T-helper 2 cell treated with Interferon-gamma antibody and Interleukin-4, amounts not matched to agents 100 ng/mL and 5 ng/mL, for 36 hours (primary cell): ENCODE data around the gene OTUD3. TPM values are rescaled to one million over a fixed set of nuclear protein-coding genes. Genes with fewer than 3 reads are reported as not detected.
"Not testable (repeated sequence)": the region's sequence is repeated elsewhere in the genome, so short reads cannot be mapped to it uniquely, and the experiment has no call there.

ENCODE experiments used
- intact Hi-C: fragments of 100-400 bp; cut with micrococcal nuclease; formaldehyde crosslinking; loops from one replicate; pipeline ENCODE4 v1.15.1; 2023
- total RNA-seq: library from RNA; stranded (reverse); gene quantifications from 2 replicates; pipeline ENCODE4 v1.2.3, GENCODE V29; 2022

OTUD3 gene
- 12.5 and 14.2 TPM in 2 replicates for total RNA-seq

GRCh38 chr1:19882111-19883071, at the start of gene OTUD3:
Gene OTUD3 (plus strand): TSS chr1:19882395. CDS start chr1:19882514, 119 bp downstream.
- intact Hi-C loops, result loop anchor here (1.0 to 2.0 kb wide), 3 partner anchors 36 to 167 kb away; no protein-coding TSS in a partner anchor

DNA sequence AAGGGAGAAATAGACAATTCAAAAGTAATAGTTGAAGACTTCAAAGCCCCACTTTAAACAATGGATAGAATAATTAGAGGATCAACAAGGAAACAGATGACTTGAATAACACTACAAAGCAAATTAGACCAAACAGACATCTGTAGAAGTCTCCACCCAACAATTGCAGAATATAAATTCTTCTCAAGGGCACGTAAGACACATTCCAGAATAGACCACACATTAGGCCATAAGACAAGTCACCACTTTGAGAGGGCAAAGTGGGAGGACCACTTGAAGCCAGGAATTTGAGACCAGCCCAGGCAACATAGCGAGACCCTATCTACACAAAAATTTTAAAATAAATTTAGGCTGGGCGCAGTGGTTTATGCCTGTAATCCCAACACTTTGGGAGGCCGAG, 46.6 kb upstream of the OTUD3 start:
- intact Hi-C loops, result no loop called here

DNA sequence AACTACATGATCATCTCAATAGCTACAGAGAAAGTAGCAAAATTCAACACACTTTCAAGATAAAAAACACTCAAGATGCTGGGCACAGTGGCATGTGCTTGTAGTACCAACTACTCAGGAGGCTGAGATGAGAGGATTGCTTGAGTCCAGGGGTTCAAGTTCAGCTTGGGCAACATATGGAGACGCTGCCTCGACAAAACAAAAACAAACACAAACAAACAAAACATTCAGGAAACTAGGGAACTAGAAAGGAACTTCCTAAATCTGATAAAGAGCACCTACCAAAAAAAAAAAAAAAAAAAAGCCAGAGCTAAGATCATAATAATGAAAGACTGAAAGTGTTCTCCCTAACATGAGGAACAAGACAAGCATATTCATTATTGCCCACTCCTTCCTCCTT, 44.3 kb upstream of the OTUD3 start:
- intact Hi-C loops, result no loop called here

GRCh38 chr1:19840228-19840627, 42.0 kb upstream of the OTUD3 start:
- intact Hi-C loops, result no loop called here

- intact Hi-C loops, result no loop called here
Measured at GRCh38 chr1:19844731-19845495, 37.3 kb upstream of the OTUD3 start.

GRCh38 chr1:19845555-19845954, 36.6 kb upstream of the OTUD3 start:
- intact Hi-C loops, result no loop called here

DNA sequence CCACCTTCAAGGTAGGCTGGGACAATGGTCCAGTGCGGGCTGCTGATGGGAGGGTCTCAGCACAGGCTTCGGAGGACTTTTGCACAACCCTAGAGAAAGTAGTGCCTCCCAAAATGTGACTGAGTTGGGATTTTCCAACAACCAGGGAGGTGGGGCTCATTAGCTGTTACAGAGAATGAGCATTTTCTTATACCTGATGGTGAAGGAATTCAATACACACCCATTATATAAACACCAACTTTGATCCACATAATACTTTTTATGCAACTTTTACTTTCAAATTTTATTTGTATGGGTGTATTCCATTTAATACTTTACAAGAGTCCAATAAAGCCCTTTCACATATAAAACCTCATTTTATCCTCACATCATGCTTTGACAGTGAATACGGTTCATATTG, 35.9 kb upstream of the OTUD3 start:
- intact Hi-C loops, result no loop called here

- intact Hi-C loops, result not testable (repeated sequence)
Measured at GRCh38 chr1:19847334-19847733, 34.9 kb upstream of the OTUD3 start.

- intact Hi-C loops, result not testable (repeated sequence)
Measured at GRCh38 chr1:19849307-19849706, 32.9 kb upstream of the OTUD3 start.

DNA sequence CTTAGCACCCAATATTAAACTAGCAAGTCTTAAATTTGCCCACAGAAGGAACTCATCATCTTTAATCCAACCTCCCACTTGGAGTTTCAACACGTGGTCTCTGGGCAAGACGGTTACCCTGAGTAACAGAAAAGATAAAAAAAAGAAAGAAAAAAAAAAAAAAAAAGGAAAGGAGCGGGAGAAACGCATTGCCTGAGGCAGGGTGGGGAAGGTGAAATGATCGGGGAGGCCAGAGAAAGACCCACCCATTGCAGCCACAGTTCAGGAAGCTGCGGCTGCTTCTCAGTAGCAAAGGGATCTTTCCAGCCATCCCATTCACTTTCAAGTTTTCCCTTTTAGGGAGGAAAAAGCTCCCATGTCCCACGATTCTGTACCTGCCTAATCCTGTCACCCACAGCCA, 32.0 kb upstream of the OTUD3 start:
- intact Hi-C loops, result no loop called here

GRCh38 chr1:19852036-19852435, 30.2 kb upstream of the OTUD3 start:
- intact Hi-C loops, result no loop called here

DNA sequence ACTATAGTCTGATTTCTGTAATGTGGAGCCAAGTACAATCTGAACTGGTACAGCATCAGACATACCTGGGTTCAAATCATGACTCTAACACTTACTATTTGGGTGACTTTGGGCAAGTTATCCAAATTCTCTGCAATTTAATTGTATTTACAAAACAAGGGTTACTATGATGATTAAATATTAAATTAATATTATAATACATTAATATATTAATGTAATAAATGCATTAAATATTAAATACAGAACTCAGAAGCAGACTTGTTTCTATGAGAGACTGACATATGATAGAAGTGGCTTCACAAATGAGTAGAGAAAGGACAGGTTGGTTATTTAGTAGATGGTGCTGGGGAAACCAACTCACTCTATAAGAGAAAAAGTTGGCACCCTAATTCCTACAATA, 27.3 kb upstream of the OTUD3 start:
- intact Hi-C loops, result no loop called here

- intact Hi-C loops, result no loop called here
Measured at GRCh38 chr1:19858893-19859292, 23.3 kb upstream of the OTUD3 start.

DNA sequence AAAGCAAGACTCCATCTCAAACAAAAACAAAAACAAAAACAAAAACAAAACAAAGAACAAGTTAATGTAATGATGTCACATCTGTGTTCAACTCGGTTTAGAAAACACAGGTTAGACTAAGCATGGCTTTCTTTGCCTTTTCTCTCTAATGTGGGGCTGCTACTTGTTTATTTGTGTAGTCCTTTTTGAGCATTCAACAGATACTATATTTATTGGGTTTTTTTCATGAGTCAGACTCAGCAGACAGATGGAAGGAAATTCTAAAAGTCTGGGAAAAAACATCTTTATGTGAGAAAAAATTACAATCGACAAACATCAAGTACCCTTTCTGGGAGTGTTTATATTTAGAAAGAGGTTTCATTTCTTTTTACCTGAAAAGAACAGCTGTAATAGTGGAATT, 22.3 kb upstream of the OTUD3 start:
- intact Hi-C loops, result no loop called here

DNA sequence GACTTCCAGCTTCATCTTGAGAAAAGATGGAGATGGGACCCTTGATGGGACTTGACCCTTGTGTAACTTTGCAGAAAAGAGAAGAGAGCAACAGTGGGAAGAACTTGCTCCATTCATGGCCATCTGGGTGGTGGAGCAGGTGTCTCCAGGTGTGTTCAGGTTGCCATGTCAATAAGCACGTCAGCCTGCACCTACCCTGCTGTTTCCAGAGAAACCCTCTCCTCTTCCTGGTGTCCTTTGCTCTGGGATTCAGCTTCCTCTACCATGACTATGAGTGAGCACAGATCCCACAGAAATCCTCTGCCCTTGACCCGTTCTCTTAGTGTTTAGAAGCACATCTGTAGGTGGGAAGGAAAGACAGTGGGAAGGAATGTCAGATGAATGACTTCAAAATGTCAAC, 21.8 kb upstream of the OTUD3 start:
- intact Hi-C loops, result no loop called here

- intact Hi-C loops, result no loop called here
Measured at GRCh38 chr1:19861034-19861433, 21.2 kb upstream of the OTUD3 start.

- intact Hi-C loops, result no loop called here
Measured at GRCh38 chr1:19861842-19862530, 20.2 kb upstream of the OTUD3 start.

GRCh38 chr1:19862944-19863343, 19.3 kb upstream of the OTUD3 start:
- intact Hi-C loops, result no loop called here

DNA sequence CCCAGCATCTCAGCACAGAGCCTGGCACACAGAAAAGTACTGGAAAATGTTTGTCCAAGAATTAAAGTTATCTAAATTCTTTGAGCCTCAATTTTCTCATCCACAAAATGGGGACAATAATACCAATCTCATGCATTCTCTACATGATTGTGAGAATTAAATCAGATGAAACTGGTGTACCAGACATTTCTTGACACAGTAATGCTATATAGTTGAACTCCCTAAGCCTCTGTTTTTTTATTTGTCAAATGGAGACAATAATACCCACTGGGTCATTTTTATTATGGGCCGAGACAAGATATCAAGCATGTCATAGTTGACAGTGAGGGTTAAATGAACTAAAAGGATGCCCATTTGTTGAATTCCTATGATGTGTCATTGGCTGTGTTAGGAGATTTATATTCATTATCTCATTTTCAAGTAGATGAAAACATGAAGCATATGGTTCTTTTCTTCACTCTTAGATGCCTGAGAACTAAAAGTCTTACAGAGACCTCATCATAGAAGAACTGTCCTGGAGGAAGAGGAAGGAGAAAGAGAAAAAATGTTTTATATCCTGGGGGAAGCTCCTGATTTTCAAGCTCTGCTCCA, 17.5 kb upstream of the OTUD3 start:
- intact Hi-C loops, result no loop called here

- intact Hi-C loops, result no loop called here
Measured at GRCh38 chr1:19866029-19866428, 16.2 kb upstream of the OTUD3 start.

DNA sequence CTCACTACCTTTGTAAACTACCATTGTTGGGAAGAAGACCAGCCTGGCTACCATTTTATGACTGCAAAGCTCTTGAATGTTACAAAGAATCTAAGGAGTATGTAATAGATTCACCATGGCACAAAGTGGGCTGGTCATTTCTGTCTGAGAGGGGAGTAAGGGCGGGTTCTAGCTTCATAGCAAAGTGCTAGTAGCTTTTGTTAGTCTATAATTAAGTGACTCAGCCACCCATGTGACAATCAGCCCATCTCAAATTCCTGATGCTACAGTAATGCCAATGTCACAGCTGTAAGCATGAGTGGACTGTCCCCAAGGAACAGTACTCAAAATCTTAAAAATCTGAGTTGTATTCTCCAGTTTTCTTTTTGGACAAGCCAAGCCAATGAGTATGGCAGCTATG, 15.4 kb upstream of the OTUD3 start:
- intact Hi-C loops, result no loop called here
